Natural killer cell (primary cell): ENCODE measurements around the gene RDH13. TPM values are rescaled to one million over a fixed set of nuclear protein-coding genes. Genes with fewer than 3 reads are reported as not detected.

Source experiments
- ATAC-seq, 3 donors: fragments of 150-1000 bp in 2 of 3; fragments of 200-7000 bp in 1 of 3; cut with Tn5 transposase; 1 replicate in 1 of 3; 2 replicates in 2 of 3; pipeline ENCODE4 v1.10.0; 2021; ENCODE audit warnings: mild to moderate bottlenecking in 2 of 3, moderate library complexity in 2 of 3
- DNase-seq, 2 donors: peaks; one replicate each; pipeline versions ENCODE4 v3.0.0 to v3.0.0-alpha.2; 2013 to 2021; ENCODE audit warnings: mixed read lengths in 1 of 2
- H3K27ac ChIP-seq: one replicate; pipeline ENCODE4 v1.5.1; 2013; ENCODE audit warnings: mild to moderate bottlenecking, low read length
- H3K27me3 ChIP-seq: one replicate; pipeline ENCODE4 v1.6.1; 2013; ENCODE audit warnings: low read length; ENCODE audit not compliant: control insufficient read depth, insufficient read depth
- H3K36me3 ChIP-seq: one replicate; pipeline ENCODE4 v1.6.1; 2013; ENCODE audit warnings: low read length; ENCODE audit not compliant: control insufficient read depth, insufficient read depth
- H3K4me1 ChIP-seq: one replicate; pipeline ENCODE4 v1.6.1; 2013; ENCODE audit warnings: low read length; ENCODE audit not compliant: control insufficient read depth, insufficient read depth
- H3K4me3 ChIP-seq: one replicate; pipeline ENCODE4 v1.5.1; 2013; ENCODE audit warnings: low read length
- H3K9me3 ChIP-seq: one replicate; pipeline ENCODE4 v1.6.1; 2013; ENCODE audit warnings: low read length; ENCODE audit not compliant: control insufficient read depth, insufficient read depth
- H3K27ac Mint-ChIP-seq, 2 donors: one replicate each; pipeline ENCODE4 v1.8.0; 2022; ENCODE audit warnings: mild to moderate bottlenecking in 2 of 2, mixed read lengths in 2 of 2, moderate library complexity in 1 of 2
- H3K27me3 Mint-ChIP-seq, 2 donors: one replicate each; pipeline ENCODE4 v1.8.0; 2022; ENCODE audit warnings: low read depth in 2 of 2, mixed read lengths in 2 of 2
- H3K36me3 Mint-ChIP-seq: one replicate; pipeline ENCODE4 v1.8.0; 2022; ENCODE audit warnings: mixed read lengths
- H3K4me1 Mint-ChIP-seq, 2 donors: one replicate each; pipeline ENCODE4 v1.8.0; 2022; ENCODE audit warnings: mixed read lengths in 2 of 2
- H3K4me3 Mint-ChIP-seq: one replicate; pipeline ENCODE4 v1.8.0; 2022; ENCODE audit warnings: mild to moderate bottlenecking, moderate library complexity, mixed read lengths
- H3K9me3 Mint-ChIP-seq, 2 donors: one replicate each; pipeline ENCODE4 v1.8.0; 2022; ENCODE audit warnings: mixed read lengths in 2 of 2
- CTCF ChIP-seq: fragments of 200-600 bp; IDR thresholded peaks from one replicate; pipeline ENCODE4 v1.8.0; 2022; ENCODE audit warnings: antibody characterized with exemption
- WGBS: methylation state at CpG from one replicate; pipeline ENCODE4 v1.1.7; 2013; ENCODE audit warnings: missing lambda C conversion rate; ENCODE audit not compliant: insufficient coverage; 5-methylcytosine and 5-hydroxymethylcytosine counted together
- intact Hi-C: fragments of 100-400 bp; cut with micrococcal nuclease; formaldehyde crosslinking; loops from one replicate; pipeline ENCODE4 v1.14.2; 2022
- total RNA-seq, 4 donors: library from RNA; stranded (reverse); fragments of 120-200 nt in 1 of 4; gene quantifications; one replicate each; pipeline versions ENCODE4 v1.2.3 to v1.2.4, GENCODE V29; 2013 to 2022

The RDH13 gene
- total RNA-seq, 3 donors from 2014 or later (not counting 1 experiment from before 2014, with no cell fraction given): 18.2 to 25.3 (median 19.3) TPM

GRCh38 chr19:54995561-54995960 lies 67.4 kb downstream of the RDH13 start:
- Histone ChIP-seq H3K4me1 (peaks cover 13% of the 10 kb centered on the region), H3K27ac (no peak overlapping the region), H3K4me3 (no peak overlapping the region), H3K9me3 (no peaks in the 10 kb centered on the region), H3K27me3 (no peaks in the 10 kb centered on the region), H3K36me3 (peaks cover 6% of the 10 kb centered on the region)
- H3K27ac Mint-ChIP-seq: no peak overlapping the region
- intact Hi-C loops: no loop called here
- 74% methylated on average over 3 of the region's 3 CpGs for WGBS
- DNase-seq (no peak), ATAC-seq (no peak)
- H3K9me3 Mint-ChIP-seq: no peaks in the 10 kb centered on the region
- H3K36me3 Mint-ChIP-seq: peaks cover 14% of the 10 kb centered on the region
- H3K4me1 Mint-ChIP-seq: peaks cover 5 to 8% of the 10 kb centered on the region in 2 donors
- H3K4me3 Mint-ChIP-seq: no peak overlapping the region
- TF ChIP-seq CTCF: no peak
- H3K27me3 Mint-ChIP-seq: no peaks in the 10 kb centered on the region

Other genes starting within 250 kb of the RDH13 start
- gene KIR3DL1, start 246.7 kb downstream of the RDH13 start, total RNA-seq: 10 to 100 TPM; 34.7 to 97.1 (median 41.2) TPM
- 100 to 1,000 TPM in 1 of 3 donors, 10 to 100 TPM in 2; 54.5 to 171 (median 56.4) TPM for gene KIR2DS4, start 230.5 kb downstream of the RDH13 start, total RNA-seq
- gene KIR3DL2, start 212.7 kb downstream of the RDH13 start, total RNA-seq: 10 to 100 TPM; 24.0 to 89.0 (median 65.1) TPM
- gene FCAR, start 188.9 kb downstream of the RDH13 start, total RNA-seq: 10 to 100 TPM in 1 of 3 donors, 1 to 10 TPM in 1, under 1 TPM in 1; 0.26 to 23.7 (median 6.7) TPM
- gene NCR1, start 157.0 kb downstream of the RDH13 start, total RNA-seq: 100 to 1,000 TPM; 213 to 342 (median 244) TPM
- gene NLRP7, start 115.6 kb downstream of the RDH13 start, total RNA-seq: not detected
- 10 to 100 TPM; 30.2 to 71.2 (median 42.6) TPM for gene NLRP2, start 96.8 kb downstream of the RDH13 start, total RNA-seq
- gene GP6, start 24.9 kb downstream of the RDH13 start, total RNA-seq: 1 to 10 TPM in 2 of 3 donors, under 1 TPM in 1; 0.95 to 3.3 (median 2.3) TPM
- gene EPS8L1, start 12.7 kb upstream of the RDH13 start, total RNA-seq: 10 to 100 TPM in 1 of 3 donors, 1 to 10 TPM in 2; 8.8 to 15.7 (median 10.0) TPM
- 100 to 1,000 TPM; 162 to 178 (median 174) TPM for gene PPP1R12C, start 54.5 kb upstream of the RDH13 start, total RNA-seq
- gene TNNT1, start 86.1 kb upstream of the RDH13 start, total RNA-seq: under 1 TPM in 1 of 3 donors, not detected in 2; 0.94 TPM
- gene TNNI3, start 94.6 kb upstream of the RDH13 start, total RNA-seq: under 1 TPM in 1 of 3 donors, not detected in 2; 0.94 TPM
- gene DNAAF3, start 103.5 kb upstream of the RDH13 start, total RNA-seq: not detected
- 1 to 10 TPM; 4.9 to 6.1 (median 5.3) TPM for gene SYT5, start 117.1 kb upstream of the RDH13 start, total RNA-seq
- under 1 TPM in 1 of 3 donors, not detected in 2; 0.45 TPM for gene PTPRH, start 146.4 kb upstream of the RDH13 start, total RNA-seq
- gene TMEM86B, start 165.6 kb upstream of the RDH13 start, total RNA-seq: 10 to 100 TPM; 12.6 to 14.7 (median 14.6) TPM
- gene PPP6R1, start 195.9 kb upstream of the RDH13 start, total RNA-seq: 100 to 1,000 TPM; 252 to 275 (median 260) TPM
- 10 to 100 TPM; 17.1 to 19.5 (median 18.5) TPM for gene HSPBP1, start 217.0 kb upstream of the RDH13 start, total RNA-seq
- 1 to 10 TPM; 6.0 to 9.8 (median 6.5) TPM for gene BRSK1, start 220.8 kb upstream of the RDH13 start, total RNA-seq